ENCODE results near the gene ZHX3. TPM values are rescaled to one million over a fixed set of nuclear protein-coding genes. Genes with fewer than 3 reads are reported as not detected.

The ZHX3 gene
- total and polyA plus RNA-seq, 10 of the 15 experiments (the other 5 are each of a cell fraction or from before 2014, with no cell fraction given): 1.3 to 14.0 (median 5.0) TPM

DNA sequence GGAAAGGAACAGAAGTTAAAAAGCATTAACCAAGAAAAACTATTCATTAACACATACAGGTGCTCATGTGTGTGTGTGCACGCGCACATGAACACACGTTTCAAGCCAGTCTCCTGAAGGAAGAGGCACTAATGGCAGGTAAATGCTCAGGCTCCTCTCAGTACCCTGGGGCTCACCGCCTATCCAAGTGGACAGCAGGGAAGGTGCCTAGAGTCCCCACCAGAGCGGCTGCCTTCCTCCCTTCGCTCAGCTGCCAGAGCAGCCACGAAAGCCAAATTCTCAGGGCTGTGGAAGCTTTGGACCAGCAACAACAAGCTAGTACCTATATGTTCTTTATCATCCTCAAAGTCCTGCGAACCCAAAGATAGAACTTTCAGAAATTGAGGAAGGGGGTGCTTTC lies 137.6 kb downstream of the ZHX3 start:
- FAIRE-seq (no peak), ATAC-seq (no peak), DNase-seq (ENCODE audit: low read depth, low spot score) (no peak)
- ChIA-PET RAD21 (ENCODE audit: unreplicated experiment) (no interaction called here), SMC1A (ENCODE audit: uncharacterized antibody, unreplicated experiment) (no interaction called here), CTCF (no interaction called here), POLR2A (interaction anchor here (0.6 kb wide), 1 partner anchor 363 kb away, joined by 4 read pairs; no protein-coding TSS in a partner anchor)
- H4K20me1 ChIP-seq (ENCODE audit: control insufficient read depth, insufficient read depth): no peaks in the 10 kb centered on the region
- peaks cover 2 to 17% of the 10 kb centered on the region in 2 experiments; a peak in 3 of 4 replicates for H3K36me3 ChIP-seq (ENCODE audit: control insufficient read depth in 2 of 2, insufficient read depth in 2 of 2, low read length in 1 of 2)
- H3K27ac ChIP-seq (ENCODE audit: control insufficient read depth, insufficient read depth): no peak overlapping the region
- 94% methylated on average over 8 of the region's 8 CpGs for WGBS (ENCODE audit: insufficient coverage, insufficient replicate concordance, low lambda C conversion rate, missing lambda C conversion rate)
- in situ Hi-C loops (cut with MboI) (no loop called here), intact Hi-C loops (cut with micrococcal nuclease; ENCODE audit: unreplicated experiment) (no loop called here)
- no peak overlapping the region for H2AFZ ChIP-seq (ENCODE audit: control insufficient read depth, low read depth, low read length)
- no peaks in the 10 kb centered on the region for H3K9me3 ChIP-seq (replicated peaks; ENCODE audit: control insufficient read depth, insufficient read depth, low read length)
- no peak overlapping the region for H3K9ac ChIP-seq (ENCODE audit: control insufficient read depth, insufficient read depth, low read length)
- TF ChIP-seq NR2C1 (IDR thresholded peaks at IDR 0.05): no peak
- TF ChIP-seq, protein P1, sequence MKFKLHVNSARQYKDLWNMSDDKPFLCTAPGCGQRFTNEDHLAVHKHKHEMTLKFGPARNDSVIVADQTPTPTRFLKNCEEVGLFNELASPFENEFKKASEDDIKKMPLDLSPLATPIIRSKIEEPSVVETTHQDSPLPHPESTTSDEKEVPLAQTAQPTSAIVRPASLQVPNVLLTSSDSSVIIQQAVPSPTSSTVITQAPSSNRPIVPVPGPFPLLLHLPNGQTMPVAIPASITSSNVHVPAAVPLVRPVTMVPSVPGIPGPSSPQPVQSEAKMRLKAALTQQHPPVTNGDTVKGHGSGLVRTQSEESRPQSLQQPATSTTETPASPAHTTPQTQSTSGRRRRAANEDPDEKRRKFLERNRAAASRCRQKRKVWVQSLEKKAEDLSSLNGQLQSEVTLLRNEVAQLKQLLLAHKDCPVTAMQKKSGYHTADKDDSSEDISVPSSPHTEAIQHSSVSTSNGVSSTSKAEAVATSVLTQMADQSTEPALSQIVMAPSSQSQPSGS (IDR thresholded peaks at IDR 0.05; ENCODE audit: low read length): no peak
- TF ChIP-seq, protein P2, sequence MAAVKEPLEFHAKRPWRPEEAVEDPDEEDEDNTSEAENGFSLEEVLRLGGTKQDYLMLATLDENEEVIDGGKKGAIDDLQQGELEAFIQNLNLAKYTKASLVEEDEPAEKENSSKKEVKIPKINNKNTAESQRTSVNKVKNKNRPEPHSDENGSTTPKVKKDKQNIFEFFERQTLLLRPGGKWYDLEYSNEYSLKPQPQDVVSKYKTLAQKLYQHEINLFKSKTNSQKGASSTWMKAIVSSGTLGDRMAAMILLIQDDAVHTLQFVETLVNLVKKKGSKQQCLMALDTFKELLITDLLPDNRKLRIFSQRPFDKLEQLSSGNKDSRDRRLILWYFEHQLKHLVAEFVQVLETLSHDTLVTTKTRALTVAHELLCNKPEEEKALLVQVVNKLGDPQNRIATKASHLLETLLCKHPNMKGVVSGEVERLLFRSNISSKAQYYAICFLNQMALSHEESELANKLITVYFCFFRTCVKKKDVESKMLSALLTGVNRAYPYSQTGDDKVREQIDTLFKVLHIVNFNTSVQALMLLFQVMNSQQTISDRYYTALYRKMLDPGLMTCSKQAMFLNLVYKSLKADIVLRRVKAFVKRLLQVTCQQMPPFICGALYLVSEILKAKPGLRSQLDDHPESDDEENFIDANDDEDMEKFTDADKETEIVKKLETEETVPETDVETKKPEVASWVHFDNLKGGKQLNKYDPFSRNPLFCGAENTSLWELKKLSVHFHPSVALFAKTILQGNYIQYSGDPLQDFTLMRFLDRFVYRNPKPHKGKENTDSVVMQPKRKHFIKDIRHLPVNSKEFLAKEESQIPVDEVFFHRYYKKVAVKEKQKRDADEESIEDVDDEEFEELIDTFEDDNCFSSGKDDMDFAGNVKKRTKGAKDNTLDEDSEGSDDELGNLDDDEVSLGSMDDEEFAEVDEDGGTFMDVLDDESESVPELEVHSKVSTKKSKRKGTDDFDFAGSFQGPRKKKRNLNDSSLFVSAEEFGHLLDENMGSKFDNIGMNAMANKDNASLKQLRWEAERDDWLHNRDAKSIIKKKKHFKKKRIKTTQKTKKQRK (IDR thresholded peaks at IDR 0.05; ENCODE audit: low read depth, low read length): no peak
- TF ChIP-seq BMI1 (IDR thresholded peaks at IDR 0.05; ENCODE audit: borderline replicate concordance): no peak
- TF ChIP-seq, protein P3, sequence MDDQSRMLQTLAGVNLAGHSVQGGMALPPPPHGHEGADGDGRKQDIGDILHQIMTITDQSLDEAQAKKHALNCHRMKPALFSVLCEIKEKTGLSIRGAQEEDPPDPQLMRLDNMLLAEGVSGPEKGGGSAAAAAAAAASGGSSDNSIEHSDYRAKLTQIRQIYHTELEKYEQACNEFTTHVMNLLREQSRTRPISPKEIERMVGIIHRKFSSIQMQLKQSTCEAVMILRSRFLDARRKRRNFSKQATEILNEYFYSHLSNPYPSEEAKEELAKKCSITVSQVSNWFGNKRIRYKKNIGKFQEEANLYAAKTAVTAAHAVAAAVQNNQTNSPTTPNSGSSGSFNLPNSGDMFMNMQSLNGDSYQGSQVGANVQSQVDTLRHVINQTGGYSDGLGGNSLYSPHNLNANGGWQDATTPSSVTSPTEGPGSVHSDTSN (IDR thresholded peaks at IDR 0.05; ENCODE audit: insufficient replicate concordance, low read depth, low read length): no peak
- no peak for TF ChIP-seq YY1 (IDR thresholded peaks at IDR 0.05; ENCODE audit: low read depth, low read length)
- no peak for TF ChIP-seq SRF (IDR thresholded peaks at IDR 0.05; ENCODE audit: low read depth in 2 of 2, low read length in 2 of 2)
- TF ChIP-seq, protein P4, sequence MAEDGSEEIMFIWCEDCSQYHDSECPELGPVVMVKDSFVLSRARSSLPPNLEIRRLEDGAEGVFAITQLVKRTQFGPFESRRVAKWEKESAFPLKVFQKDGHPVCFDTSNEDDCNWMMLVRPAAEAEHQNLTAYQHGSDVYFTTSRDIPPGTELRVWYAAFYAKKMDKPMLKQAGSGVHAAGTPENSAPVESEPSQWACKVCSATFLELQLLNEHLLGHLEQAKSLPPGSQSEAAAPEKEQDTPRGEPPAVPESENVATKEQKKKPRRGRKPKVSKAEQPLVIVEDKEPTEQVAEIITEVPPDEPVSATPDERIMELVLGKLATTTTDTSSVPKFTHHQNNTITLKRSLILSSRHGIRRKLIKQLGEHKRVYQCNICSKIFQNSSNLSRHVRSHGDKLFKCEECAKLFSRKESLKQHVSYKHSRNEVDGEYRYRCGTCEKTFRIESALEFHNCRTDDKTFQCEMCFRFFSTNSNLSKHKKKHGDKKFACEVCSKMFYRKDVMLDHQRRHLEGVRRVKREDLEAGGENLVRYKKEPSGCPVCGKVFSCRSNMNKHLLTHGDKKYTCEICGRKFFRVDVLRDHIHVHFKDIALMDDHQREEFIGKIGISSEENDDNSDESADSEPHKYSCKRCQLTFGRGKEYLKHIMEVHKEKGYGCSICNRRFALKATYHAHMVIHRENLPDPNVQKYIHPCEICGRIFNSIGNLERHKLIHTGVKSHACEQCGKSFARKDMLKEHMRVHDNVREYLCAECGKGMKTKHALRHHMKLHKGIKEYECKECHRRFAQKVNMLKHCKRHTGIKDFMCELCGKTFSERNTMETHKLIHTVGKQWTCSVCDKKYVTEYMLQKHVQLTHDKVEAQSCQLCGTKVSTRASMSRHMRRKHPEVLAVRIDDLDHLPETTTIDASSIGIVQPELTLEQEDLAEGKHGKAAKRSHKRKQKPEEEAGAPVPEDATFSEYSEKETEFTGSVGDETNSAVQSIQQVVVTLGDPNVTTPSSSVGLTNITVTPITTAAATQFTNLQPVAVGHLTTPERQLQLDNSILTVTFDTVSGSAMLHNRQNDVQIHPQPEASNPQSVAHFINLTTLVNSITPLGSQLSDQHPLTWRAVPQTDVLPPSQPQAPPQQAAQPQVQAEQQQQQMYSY (CRISPR knock-in tag; IDR thresholded peaks at IDR 0.05): no peak
- TF ChIP-seq GABPA (IDR thresholded peaks at IDR 0.05; ENCODE audit: low read depth): no peak
- TF ChIP-seq SUPT20H (IDR thresholded peaks at IDR 0.05; ENCODE audit: borderline replicate concordance, control insufficient read depth, low read depth, low read length): no peak
- TF ChIP-seq SIX5 (IDR thresholded peaks at IDR 0.05; ENCODE audit: low read depth, low read length, severe bottlenecking): no peak
- TF ChIP-seq, protein P5, sequence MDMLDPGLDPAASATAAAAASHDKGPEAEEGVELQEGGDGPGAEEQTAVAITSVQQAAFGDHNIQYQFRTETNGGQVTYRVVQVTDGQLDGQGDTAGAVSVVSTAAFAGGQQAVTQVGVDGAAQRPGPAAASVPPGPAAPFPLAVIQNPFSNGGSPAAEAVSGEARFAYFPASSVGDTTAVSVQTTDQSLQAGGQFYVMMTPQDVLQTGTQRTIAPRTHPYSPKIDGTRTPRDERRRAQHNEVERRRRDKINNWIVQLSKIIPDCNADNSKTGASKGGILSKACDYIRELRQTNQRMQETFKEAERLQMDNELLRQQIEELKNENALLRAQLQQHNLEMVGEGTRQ (IDR thresholded peaks at IDR 0.05; ENCODE audit: borderline replicate concordance, low read depth, low read length): no peak
- BruUV-seq (replicated peaks): no TSS peak
- H3K79me2 ChIP-seq (ENCODE audit: control insufficient read depth, insufficient read depth, low read length): no peaks in the 10 kb centered on the region
- H3K27me3 ChIP-seq (replicated peaks in 1 of 2; ENCODE audit: control insufficient read depth in 2 of 2, insufficient read depth in 2 of 2, low read length in 1 of 2): no peaks in the 10 kb centered on the region
- H3K4me1 ChIP-seq (ENCODE audit: control insufficient read depth, insufficient read depth, low read length): no peaks in the 10 kb centered on the region
- no peak overlapping the region for H3K4me3 ChIP-seq
- H3K4me2 ChIP-seq (ENCODE audit: control insufficient read depth, insufficient read depth): no peak overlapping the region
